SIG-M5 (cell line): ENCODE measurements around the gene POLE4.
A peak's percentile ranks its signal among the peaks of the same experiment; 100 is the strongest.

Experiments used
- DNase-seq: peaks from one replicate; lab custom pipeline; 2025; lab: John Stamatoyannopoulos, UW

The POLE4 gene

GRCh38 chr2:74958274-74959105 lies at the start of gene POLE4:
Gene POLE4, plus strand, starts transcription at chr2:74958643. Its CDS starts 37 bp downstream, at chr2:74958680.
- peak; percentile 41 for DNase-seq

- DNase-seq: no peak
These were observed 49.5 kb upstream of the POLE4 start for GRCh38 chr2:74908748-74909444.

- no peak for DNase-seq
These were observed 48.2 kb upstream of the POLE4 start for GRCh38 chr2:74910245-74910644.

GRCh38 chr2:74911061-74911460 lies 47.4 kb upstream of the POLE4 start:
- DNase-seq: no peak

- no peak for DNase-seq
These were observed 42.7 kb upstream of the POLE4 start for GRCh38 chr2:74915743-74916142.

- DNase-seq: no peak
These were observed 42.0 kb upstream of the POLE4 start for GRCh38 chr2:74916394-74916793.

GRCh38 chr2:74917702-74918619 lies 40.5 kb upstream of the POLE4 start:
- no peak for DNase-seq

- DNase-seq: no peak
These were observed 38.6 kb upstream of the POLE4 start for GRCh38 chr2:74919827-74920226.

- DNase-seq: no peak
These were observed 37.2 kb upstream of the POLE4 start for GRCh38 chr2:74921236-74921736.

- DNase-seq: peak; percentile 76
These were observed 35.7 kb upstream of the POLE4 start for GRCh38 chr2:74922592-74923227.

- DNase-seq: no peak
These were observed 33.8 kb upstream of the POLE4 start for GRCh38 chr2:74924463-74925265.

- DNase-seq: no peak
These were observed 33.1 kb upstream of the POLE4 start for GRCh38 chr2:74925361-74925786.

GRCh38 chr2:74927621-74928020 lies 30.8 kb upstream of the POLE4 start:
- no peak for DNase-seq

- no peak for DNase-seq
These were observed 27.5 kb upstream of the POLE4 start for GRCh38 chr2:74930811-74931486.

GRCh38 chr2:74931940-74932339 lies 26.5 kb upstream of the POLE4 start:
- DNase-seq: no peak

- DNase-seq: no peak
These were observed 22.5 kb upstream of the POLE4 start for GRCh38 chr2:74935975-74936391.

- no peak for DNase-seq
These were observed 21.1 kb upstream of the POLE4 start for GRCh38 chr2:74937221-74937880.

- DNase-seq: no peak
These were observed 20.2 kb upstream of the POLE4 start for GRCh38 chr2:74938264-74938663.
